GM19025 (cell line): ENCODE data around the gene BAG3.
A peak's percentile ranks its signal among the peaks of the same experiment; 100 is the strongest.

Source experiments
- ATAC-seq: cut with Tn5 transposase; IDR thresholded peaks from one replicate; pipeline ENCODE4 v1.9.1; 2021; ENCODE audit warnings: mild to moderate bottlenecking, low read depth, moderate library complexity; ENCODE audit not compliant: unreplicated experiment

BAG3 gene

DNA sequence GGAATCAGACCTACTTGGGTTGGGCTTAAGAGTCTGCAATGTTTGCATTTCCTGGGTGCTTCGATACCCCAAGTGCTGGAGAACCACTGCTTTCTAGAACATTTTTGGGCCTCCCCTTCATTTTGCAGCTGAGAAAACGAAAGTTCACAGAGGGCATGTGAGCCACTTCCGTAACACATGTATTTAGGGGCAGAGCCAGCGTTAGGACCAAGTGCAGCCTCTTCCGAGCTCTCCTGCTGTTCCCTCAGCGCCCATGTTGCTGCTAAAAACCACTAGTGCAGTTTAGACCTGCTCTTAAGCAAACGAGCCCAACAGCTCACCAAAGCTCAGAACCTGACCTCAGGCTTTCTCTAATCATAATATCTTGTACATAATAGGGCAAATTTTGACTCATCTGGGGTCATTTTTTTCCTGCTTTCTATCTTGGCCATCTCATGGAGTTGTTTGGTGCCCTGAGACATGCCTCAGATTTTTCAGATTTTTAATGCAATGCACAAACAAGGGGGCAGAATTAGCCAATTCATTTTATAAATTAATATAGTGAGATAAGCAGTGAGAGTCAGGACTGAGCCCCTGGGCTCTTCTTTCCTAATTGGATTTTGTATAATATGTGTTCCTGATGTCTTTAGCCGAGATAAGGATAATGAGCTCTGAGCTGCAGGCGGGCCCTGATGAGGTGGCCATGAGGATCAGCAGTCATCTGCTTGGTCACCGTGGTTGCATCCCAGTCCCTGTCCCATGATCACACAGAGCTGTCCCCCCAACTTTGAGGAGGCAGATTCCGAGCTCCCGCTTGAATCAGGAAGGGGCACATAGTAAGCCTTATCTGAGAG lies 12.9 kb downstream of the BAG3 start:
- ATAC-seq = no peak

DNA sequence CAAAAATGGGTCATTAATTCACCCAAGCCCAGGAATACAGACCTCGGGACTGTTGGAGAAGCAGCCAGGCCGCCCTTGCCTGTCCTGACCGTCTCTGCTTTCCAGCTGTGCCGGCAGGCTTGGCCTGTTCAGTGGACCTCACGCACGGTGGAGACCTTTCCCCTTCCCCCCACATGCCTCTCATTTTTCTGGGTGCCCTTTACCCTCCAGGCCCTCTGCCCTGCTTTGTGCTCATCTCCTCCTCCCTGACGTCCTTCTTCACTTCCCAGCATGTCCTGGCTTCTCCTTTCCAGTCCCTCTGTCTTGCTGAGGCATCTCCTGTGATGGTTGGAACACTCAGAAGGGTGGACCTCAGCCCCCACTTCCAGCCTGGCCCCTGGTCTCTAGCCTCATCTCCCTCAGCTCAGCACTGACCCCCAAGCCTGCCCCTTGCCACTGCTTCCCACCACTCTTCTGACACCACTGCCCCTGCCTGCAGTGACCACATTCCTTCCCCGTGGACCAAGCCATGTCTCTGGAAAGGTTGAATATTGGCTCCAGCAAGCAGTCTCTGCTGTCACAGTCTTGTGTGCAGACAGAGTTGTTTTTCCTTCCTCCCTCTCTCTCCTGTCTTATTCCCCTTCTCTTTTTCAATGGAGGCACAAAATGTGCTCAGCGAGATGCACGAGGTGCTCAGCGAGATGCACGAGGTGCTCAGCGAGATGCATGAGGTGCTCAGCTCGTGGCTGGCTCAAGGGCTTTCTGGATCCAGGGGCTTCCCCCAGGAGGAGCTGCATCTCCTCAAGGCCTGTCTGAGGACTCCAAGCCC lies 14.9 kb downstream of the BAG3 start:
- no peak for ATAC-seq

DNA sequence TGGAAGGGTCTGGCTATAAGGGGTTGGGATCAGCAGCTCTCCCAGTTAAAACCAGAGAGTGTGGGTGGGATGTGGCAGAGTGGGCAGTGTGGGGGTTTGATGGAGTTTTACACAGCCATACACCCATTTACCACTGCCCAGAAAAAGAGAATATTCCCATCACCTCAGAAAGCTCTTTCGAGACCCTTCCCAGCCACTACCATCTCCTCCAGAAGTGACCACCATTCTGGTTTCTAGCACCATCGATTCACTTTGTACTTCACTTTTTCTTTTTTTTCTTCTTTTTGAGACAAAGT lies 15.5 kb downstream of the BAG3 start:
- ATAC-seq = no peak

DNA sequence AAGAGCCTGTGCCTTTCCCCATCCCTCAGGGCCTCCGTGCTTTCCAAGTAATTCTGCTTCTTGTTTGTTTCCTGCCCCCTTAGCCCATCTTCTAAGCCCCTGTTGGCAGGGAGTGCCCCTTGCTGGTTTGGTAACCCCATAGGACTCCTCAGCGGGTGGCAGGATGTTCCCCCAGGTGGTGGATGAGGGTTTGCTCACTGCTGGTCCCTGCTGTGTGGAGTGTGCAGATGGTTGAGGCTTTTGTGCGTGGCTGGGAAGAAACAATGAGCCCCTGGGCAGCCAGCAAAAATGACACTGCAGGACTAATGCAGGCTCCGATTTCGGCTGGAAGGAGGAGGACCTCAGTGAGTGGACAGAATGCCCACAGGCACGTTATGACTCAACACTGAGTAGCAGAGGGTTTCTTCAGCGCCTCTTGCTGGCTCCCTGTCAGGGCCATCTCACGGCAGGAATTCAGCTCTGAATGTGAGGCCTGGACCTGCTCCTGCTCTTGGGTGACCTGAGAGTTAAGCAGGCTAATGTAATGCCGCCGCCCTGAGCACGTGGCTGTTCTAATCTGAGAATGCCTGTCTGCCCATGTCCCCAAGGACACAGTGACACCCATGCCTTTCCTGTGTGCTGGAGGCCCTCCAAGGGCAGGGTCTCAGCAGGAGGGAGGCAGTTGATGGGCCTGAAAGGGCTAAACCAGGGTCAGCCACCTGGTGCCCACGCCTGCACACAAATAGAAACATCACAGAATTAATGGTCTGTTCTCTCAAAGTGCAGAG lies 16.6 kb downstream of the BAG3 start:
- ATAC-seq = no peak

DNA sequence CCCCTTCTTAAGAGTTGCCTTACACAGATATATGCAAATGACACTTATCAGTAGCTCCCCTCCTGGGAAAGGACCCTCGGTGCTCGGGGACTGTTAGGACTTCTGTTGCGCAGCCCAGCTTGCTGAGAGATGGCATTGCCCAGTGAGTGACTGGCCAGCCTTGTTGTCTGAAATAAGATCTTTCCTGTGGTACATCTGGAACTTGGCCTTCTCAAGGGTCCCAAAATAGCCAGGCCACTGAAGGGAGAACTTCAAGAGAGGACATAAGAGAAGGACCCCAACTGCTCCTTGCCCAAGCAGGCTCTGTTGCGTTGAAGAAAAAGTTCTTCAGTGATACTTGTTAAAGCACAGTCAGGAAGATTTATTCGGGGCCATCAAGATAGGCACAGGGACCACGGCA lies 17.3 kb downstream of the BAG3 start:
- no peak for ATAC-seq

DNA sequence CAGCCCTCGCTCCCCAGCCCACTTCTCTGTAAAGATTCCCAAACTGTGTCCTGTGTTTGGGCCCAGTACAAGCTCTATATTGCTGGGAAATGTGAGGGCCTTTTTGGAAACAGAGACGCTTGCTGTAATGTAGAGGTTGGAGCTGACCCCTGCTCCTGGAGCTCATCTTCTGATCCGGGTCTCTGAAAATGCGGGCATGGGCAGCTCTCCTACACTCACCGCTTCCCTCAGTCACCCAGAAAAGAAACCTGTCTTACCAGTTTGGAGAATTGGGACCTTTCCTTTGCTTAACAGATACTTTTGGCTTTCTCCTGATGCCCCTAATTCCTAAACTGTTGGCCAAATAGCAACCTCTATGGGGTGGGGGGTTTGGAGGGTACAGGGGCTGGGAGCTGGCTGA lies 18.2 kb downstream of the BAG3 start:
- ATAC-seq = no peak

DNA sequence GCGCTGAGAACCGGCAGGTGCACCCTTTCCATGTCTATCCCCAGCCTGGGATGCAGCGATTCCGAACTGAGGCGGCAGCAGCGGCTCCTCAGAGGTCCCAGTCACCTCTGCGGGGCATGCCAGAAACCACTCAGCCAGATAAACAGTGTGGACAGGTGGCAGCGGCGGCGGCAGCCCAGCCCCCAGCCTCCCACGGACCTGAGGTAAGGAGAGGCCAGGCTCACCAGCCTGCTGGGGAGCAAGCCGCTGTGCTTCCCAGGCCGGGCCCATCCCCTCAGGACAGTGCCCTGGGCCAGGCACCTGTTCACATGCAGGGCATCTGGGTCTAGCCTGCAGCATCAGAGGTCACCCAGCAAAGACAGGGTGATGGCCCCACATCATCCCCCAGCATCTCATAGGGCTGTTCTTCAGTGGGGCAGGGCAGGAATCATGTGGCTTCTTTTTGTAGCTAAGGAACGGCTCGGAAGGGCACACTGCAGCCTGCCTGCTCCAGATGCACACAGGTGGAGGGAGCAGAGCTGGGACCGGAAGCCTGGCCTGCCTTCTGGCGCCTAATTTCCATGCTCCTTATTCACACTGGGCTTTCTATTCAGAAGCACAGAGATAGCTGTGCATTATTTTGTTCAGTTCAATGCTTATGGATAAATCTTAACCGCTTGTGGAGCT lies 18.9 kb downstream of the BAG3 start:
- ATAC-seq = no peak

DNA sequence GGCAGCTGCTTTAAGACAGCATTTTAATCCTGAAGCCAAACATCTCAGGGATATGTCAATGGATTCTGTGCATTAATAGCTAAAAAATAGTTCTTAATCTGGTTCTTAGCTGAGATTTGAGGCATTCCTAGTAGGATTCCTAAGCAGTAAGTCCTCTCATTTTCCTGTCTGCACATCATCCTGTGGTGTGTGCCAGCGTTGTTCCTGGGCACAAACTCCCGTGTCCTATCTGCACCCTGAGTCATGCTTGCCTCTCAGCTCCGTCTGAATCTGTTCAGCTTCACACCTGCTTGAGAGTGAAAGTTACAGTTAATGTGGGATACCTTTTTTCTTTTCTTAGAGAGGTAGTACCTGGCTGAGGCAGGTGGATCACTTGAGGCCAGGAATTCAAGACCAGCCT lies 19.5 kb downstream of the BAG3 start:
- no peak for ATAC-seq

DNA sequence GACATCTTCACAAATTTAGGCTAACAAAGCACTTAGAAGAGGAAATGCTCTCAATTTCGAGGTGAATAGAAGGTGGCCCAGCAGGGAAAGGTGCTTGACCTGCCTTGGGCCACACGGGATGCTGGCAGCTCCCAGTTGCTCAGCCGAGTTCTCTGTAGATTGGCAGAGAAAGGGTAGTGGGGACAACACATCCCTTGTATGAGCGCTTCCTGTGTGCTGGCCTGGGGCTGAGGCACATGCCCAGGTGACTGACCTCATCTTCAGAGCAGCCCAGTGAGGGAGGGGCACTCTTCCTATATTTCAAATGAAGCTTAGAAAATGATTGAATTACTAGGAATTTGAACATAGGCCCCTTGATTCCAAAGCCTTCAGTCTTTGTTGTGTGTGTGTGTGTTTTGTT lies 20.2 kb downstream of the BAG3 start:
- no peak for ATAC-seq

DNA sequence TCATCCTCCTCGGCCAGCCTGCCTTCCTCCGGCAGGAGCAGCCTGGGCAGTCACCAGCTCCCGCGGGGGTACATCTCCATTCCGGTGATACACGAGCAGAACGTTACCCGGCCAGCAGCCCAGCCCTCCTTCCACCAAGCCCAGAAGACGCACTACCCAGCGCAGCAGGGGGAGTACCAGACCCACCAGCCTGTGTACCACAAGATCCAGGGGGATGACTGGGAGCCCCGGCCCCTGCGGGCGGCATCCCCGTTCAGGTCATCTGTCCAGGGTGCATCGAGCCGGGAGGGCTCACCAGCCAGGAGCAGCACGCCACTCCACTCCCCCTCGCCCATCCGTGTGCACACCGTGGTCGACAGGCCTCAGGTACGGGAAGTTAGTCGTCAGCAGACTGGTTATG lies 21.1 kb downstream of the BAG3 start:
- ATAC-seq = no peak

DNA sequence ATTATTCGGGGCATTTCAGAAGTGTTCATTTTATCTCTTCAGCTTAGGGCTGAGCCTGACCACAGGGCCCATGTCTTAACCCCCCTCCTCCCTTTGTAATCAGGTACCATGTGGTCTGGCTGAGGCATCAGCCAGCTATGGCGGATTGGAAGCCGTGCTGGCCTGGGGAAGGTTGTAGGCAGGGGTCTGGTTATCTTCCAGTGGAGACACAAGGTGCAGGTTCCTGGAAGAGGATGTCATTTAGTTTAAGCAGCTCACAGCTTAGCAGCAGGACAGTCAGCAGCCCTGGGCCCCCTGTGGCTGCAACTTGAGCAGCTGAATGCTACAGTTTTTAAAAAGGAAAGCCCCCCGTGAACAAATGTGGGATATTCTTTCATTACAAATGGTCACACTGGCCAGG lies 22.1 kb downstream of the BAG3 start:
- ATAC-seq = no peak

DNA sequence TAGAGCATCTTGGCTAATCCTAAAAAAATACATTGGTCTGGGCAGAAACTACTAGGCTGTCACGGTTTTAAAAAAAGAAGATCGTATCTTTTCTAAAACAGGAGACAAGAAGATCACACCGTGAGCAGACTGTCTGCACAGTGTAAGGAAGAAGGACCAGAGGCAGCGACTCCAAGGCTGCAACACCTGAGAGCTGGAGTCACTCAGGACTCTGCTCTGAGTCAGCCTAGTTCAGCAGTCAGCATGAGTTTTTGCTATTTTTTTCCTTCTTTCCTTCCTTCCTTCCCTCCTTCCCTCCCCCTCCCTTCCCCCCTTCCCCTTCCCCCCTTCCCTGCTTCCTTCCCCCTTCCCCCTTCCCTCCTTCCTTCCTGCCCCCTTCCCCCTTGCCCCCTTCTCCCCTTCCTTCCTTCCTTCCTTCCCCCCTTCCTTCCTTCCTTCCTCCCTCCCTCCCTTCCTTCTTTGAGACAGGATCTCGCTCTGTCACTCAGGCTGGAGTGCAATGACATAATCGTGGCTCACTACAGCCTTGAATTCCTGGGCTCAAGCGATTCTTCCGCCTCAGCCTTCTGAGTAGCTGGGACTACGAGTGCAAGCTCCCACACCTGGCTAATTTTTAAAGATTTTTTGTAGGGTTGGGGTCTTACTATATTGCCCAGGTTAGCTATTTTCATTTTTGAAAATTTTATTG lies 24.4 kb downstream of the BAG3 start:
- ATAC-seq = no peak

DNA sequence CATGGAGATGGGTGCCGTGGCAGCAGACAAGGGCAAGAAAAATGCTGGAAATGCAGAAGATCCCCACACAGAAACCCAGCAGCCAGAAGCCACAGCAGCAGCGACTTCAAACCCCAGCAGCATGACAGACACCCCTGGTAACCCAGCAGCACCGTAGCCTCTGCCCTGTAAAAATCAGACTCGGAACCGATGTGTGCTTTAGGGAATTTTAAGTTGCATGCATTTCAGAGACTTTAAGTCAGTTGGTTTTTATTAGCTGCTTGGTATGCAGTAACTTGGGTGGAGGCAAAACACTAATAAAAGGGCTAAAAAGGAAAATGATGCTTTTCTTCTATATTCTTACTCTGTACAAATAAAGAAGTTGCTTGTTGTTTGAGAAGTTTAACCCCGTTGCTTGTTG lies 25.9 kb downstream of the BAG3 start:
- ATAC-seq = no peak

DNA sequence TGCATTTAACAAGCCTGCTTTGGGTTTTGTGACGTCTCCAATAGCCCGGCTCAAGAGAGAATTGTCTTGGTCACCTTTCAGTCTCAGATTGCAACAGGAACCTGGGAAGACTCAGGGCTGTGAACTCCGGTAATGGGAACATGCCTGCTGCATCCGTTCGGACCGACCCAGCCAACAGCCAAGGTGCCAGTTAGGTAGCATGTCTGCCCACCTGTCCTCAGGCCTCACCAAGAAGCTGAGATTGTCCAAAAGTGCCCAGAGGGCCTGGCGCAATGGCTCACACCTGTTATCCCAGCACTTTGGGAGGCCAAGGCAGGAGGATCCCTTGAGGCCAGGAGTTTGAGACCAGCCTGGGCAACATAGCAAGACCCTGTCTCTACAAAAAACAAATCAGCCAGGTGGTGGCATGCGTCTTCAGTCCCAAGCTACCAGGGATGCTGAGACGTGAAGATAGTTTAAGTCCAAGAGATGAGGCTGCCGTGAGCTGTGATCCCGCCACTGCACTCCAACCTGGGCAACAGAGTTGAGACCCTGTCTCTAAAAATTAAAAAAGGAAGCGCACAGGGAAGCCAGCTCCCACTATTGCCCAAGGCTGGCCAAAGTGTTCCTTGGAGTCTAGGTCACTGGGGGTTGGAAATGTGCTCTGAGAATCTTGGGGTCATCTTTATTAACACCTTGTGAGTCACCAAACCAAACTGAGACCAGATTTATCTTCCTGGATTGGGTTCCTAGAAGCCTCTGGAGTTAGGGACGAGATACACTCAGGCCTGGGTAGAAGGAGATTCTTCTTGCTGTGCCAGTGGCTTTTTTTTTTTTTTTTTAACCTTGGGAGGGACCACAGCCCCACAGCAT lies 26.9 kb downstream of the BAG3 start:
- no peak for ATAC-seq

DNA sequence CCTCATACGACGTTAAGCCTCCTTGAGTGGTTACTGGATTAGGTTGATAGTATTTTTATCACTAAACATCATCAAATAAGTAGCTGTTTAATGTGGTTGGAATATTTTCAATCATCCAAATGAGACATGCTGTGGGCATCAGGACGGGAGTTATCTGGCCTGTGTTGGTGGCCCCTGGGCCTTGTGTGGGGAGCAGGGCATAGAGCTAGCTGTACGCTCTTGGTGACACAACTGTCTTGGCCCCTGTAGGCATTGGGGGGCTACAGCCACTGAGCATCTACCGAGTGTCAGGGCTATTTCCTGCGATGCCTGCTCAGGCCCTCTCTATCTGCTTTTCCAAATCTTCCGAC lies 28.3 kb downstream of the BAG3 start:
- ATAC-seq = no peak

DNA sequence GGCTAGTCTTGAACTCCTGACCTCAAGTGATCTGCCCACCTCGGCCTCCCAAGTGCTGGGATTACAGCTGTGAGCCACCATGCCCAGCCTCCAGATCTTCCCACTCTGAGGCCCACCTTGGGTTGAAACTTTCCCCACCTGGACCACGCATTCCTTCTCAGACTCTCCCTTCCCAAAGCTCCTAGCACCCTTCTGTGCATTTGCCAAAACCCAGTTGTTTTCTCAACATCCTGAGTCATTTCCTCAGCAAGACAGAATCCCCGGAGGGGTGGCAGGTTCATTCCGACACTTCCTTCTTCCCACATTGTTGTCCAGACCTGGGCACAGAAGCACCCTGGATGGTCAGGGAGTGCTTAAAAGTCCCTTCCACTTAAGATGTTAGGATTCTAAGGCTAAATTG lies 28.9 kb downstream of the BAG3 start:
- ATAC-seq = no peak

DNA sequence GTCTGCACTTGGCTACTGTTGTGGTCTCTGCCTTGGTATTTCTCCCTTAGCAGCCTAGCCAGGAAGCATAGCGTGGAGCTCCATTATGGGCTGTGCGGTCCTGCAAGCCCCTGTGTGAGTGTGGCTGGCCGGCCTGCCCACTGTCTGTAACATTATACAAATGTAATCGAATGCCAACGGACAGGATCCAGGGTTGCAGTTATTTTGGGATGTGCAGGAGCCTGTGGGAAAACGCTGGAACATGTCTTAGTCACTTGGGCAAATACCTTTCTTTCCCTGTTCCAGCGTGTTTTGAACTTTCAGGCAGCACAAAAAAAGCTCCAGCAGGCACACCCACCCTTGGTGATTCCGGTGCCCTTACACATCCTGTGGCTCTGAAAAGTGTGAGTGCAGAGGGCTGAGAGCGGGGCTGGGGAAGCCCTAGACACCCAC lies 29.5 kb downstream of the BAG3 start:
- no peak for ATAC-seq

DNA sequence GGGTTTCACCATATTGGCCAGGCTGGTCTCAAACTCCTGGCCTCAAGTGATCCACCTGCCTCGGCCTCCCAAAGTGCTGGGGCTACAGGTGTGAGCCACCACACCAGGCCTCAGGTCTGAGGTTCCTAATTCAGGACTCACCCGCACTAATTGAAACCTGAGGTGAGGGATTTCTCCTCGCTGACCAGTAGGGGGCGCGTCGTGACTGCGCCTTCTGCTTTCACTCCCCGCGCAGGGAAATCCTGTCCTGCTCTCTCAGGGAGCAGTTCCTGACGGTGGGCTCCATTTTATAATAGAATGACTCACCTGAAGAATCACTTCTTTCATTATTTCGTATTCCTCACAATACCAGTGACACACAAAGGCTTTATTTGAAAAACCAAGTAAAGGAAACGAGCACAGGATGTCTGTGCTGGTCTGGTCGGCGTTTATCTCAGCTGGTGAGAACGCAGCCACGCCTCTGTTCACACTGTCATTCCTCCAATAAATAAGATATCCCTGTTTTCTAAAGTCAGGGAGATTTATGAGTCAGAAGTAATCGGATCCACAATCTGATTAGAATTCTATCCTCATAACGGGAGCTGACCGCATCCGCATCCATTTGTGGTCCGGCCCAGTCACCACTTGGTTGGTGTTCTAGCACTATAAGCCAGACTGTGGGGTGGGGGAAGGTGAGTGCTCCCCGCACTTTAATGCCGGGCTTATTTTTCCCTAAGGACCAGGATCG lies 35.4 kb downstream of the BAG3 start:
- ATAC-seq = peak; percentile 81
